ENCODE results near the gene KLHDC8A.

- TF ChIP-seq CTCF (IDR thresholded peaks at IDR 0.05) = no peak
- no peak for TF ChIP-seq POLR2A (IDR thresholded peaks at IDR 0.05)
These were observed 41.9 kb upstream of the KLHDC8A start for GRCh38 chr1:205398586-205398985.
